A204.1 (cell line): ENCODE measurements around the gene SPATA21.

Experiments
- FAIRE-seq: peaks from 2 replicates; lab custom pipeline; 2012; peaks lifted over from hg19 to GRCh38; lab: Jason Lieb, UNC

Gene SPATA21

GRCh38 chr1:16418823-16419425 lies 18.3 kb downstream of the SPATA21 start:
- FAIRE-seq, result no peak

GRCh38 chr1:16413191-16413590 lies 24.0 kb downstream of the SPATA21 start:
- no peak for FAIRE-seq

GRCh38 chr1:16410803-16411202 lies 26.4 kb downstream of the SPATA21 start:
- FAIRE-seq, result no peak

GRCh38 chr1:16409536-16410152 lies 27.6 kb downstream of the SPATA21 start:
- no peak for FAIRE-seq

GRCh38 chr1:16406868-16407267 lies 30.4 kb downstream of the SPATA21 start:
- FAIRE-seq, result no peak

GRCh38 chr1:16405441-16405840 lies 31.8 kb downstream of the SPATA21 start:
- no peak for FAIRE-seq

GRCh38 chr1:16402742-16403141 lies 34.5 kb downstream of the SPATA21 start:
- no peak for FAIRE-seq

GRCh38 chr1:16398371-16398953 lies 38.8 kb downstream of the SPATA21 start:
- no peak for FAIRE-seq

GRCh38 chr1:16397120-16397519 lies 40.1 kb downstream of the SPATA21 start:
- no peak for FAIRE-seq

GRCh38 chr1:16396591-16396990 lies 40.6 kb downstream of the SPATA21 start:
- FAIRE-seq, result no peak

- FAIRE-seq, result no peak
Measured at GRCh38 chr1:16394977-16395376, 42.2 kb downstream of the SPATA21 start.

GRCh38 chr1:16393570-16394521 lies 43.4 kb downstream of the SPATA21 start:
- FAIRE-seq, result no peak

GRCh38 chr1:16392740-16393569 lies 44.3 kb downstream of the SPATA21 start:
- no peak for FAIRE-seq

GRCh38 chr1:16391411-16391810 lies 45.8 kb downstream of the SPATA21 start:
- FAIRE-seq, result no peak

GRCh38 chr1:16387201-16388188 lies 49.7 kb downstream of the SPATA21 start:
- FAIRE-seq, result no peak

- no peak for FAIRE-seq
Measured at GRCh38 chr1:16386454-16387113, 50.6 kb downstream of the SPATA21 start.

- FAIRE-seq, result no peak
Measured at GRCh38 chr1:16385659-16386453, 51.4 kb downstream of the SPATA21 start.

GRCh38 chr1:16383888-16384287 lies 53.3 kb downstream of the SPATA21 start:
- no peak for FAIRE-seq

- FAIRE-seq, result no peak
Measured at GRCh38 chr1:16380868-16381267, 56.4 kb downstream of the SPATA21 start.
